Measurements from ENCODE around the gene CFAP97. TPM values are rescaled to one million over a fixed set of nuclear protein-coding genes. Genes with fewer than 3 reads are reported as not detected.
"Not testable (repeated sequence)": the region's sequence is repeated elsewhere in the genome, so short reads cannot be mapped to it uniquely, and the experiment has no call there.

CFAP97 gene
- total and polyA plus RNA-seq, 12 donors = 3.3 to 20.9 (median 12.2) TPM

DNA sequence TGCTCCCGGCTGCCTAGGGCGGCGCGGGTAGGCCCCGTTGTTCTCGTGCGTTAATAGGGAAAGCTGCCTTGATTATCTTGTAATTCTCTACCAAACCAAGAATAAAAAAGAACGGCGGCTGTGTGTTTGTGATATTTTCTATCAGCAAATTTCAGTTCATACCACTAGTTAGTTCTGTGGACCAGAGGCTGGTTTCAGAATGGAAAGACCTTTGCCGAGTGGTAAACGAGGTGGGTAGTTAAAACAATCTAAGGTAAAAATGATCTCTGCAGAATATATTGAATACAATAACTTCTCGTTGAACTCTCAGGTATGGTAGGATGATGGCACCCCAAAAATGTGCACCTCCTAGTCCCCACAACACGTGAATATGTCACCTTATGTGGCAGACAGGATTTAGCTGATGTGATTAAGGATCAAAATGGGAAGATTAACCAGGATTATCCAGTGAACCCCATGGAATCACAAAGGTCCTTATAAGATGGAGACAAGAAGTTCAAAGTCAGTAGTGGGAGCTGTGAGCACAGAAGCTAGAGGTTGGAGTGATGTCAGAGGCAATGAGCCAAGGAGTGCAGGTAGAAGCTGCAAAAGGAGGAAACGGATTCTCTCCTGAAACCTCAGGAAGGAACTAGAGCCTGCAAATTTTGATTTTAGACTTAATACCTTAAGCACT, 574 bp upstream of the CFAP97 start:
- WGBS, 2 donors = 6% methylated on average over 14 of the region's 14 CpGs
- peaks cover 0 to 14% (median 0%) of the 10 kb centered on the region in 7 donors for H3K27me3 ChIP-seq
- peak overlapping the region; percentile 93 to 99 (median 98) for H3K27ac ChIP-seq
- peaks cover 6 to 44% (median 31%) of the 10 kb centered on the region in 9 donors for H3K4me1 ChIP-seq
- H3K4me3 ChIP-seq = peak overlapping the region; percentile 9 to 86 (median 79)
- no peaks in the 10 kb centered on the region for H3K9me3 ChIP-seq
- ATAC-seq = no peak
- intact Hi-C loops (cut with DNase I) = loop anchor here in 3 of 10 donors (5.0 to 10.0 kb wide), 3 partner anchors 190 to 390 kb away; partner anchors contain the start of genes ANKRD37 (in 3 of the 3) and LRP2BP (in 3 of the 3)
- no peak for DNase-seq
- peaks cover 0 to 6% (median 0%) of the 10 kb centered on the region in 9 donors for H3K36me3 ChIP-seq
- TF ChIP-seq, protein P1, sequence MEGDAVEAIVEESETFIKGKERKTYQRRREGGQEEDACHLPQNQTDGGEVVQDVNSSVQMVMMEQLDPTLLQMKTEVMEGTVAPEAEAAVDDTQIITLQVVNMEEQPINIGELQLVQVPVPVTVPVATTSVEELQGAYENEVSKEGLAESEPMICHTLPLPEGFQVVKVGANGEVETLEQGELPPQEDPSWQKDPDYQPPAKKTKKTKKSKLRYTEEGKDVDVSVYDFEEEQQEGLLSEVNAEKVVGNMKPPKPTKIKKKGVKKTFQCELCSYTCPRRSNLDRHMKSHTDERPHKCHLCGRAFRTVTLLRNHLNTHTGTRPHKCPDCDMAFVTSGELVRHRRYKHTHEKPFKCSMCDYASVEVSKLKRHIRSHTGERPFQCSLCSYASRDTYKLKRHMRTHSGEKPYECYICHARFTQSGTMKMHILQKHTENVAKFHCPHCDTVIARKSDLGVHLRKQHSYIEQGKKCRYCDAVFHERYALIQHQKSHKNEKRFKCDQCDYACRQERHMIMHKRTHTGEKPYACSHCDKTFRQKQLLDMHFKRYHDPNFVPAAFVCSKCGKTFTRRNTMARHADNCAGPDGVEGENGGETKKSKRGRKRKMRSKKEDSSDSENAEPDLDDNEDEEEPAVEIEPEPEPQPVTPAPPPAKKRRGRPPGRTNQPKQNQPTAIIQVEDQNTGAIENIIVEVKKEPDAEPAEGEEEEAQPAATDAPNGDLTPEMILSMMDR (IDR thresholded peaks at IDR 0.05) = no peak

DNA sequence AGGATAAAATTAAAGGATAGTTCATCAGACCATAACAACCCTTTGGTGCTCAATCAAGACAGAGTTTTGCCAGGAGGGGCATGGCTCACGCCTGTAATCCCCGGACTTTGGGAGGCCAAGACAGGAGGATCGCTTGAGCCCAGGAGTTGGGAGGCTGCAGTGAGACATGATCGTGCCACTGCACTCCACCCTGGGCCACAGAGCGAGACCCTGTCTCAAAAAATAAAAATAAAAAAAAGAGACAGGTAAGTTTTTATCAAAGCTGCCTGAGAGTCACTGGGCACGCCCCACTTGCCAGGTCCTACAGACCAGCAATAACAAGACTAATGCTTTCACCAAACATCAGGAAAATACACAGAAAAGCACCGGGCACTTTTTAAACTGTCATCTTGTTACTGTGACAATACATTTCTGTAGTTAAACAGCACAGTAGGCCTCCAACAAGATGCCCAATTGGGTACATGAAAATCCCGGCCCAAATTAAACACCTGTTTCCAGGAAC, 765 bp downstream of the CFAP97 start:
- peaks cover 0 to 10% (median 0%) of the 10 kb centered on the region in 9 donors for H3K36me3 ChIP-seq
- peaks cover 0 to 1% (median 0%) of the 10 kb centered on the region in 7 donors for H3K27me3 ChIP-seq
- 67 to 69% methylated on average over 8 of the region's 8 CpGs for WGBS, 2 donors
- peak overlapping the region; percentile 93 to 99 (median 98) for H3K27ac ChIP-seq
- H3K4me1 ChIP-seq = peaks cover 6 to 37% (median 25%) of the 10 kb centered on the region in 9 donors
- intact Hi-C loops (cut with DNase I) = loop anchor here in 3 of 10 donors (5.0 to 10.0 kb wide), 3 partner anchors 192 to 392 kb away; partner anchors contain the start of genes ANKRD37 (in 3 of the 3) and LRP2BP (in 3 of the 3)
- ATAC-seq (no peak), DNase-seq (no peak)
- H3K4me3 ChIP-seq = peak overlapping the region; percentile 42 to 86 (median 79)
- H3K9me3 ChIP-seq = no peaks in the 10 kb centered on the region
- TF ChIP-seq, protein P1 (IDR thresholded peaks at IDR 0.05) = no peak

- WGBS, 2 donors = 42 to 52% methylated on average over 16 of the region's 16 CpGs
- ATAC-seq = no peak
- DNase-seq = no peak
- intact Hi-C loops (cut with DNase I) = loop anchor here in 3 of 10 donors (5.0 to 10.0 kb wide), 3 partner anchors 193 to 393 kb away; partner anchors contain the start of genes ANKRD37 (in 3 of the 3) and LRP2BP (in 3 of the 3)
- H3K27me3 ChIP-seq = no peaks in the 10 kb centered on the region
- TF ChIP-seq, protein P1 (IDR thresholded peaks at IDR 0.05) = no peak
- no peaks in the 10 kb centered on the region for H3K9me3 ChIP-seq
- H3K36me3 ChIP-seq = peaks cover 0 to 10% (median 0%) of the 10 kb centered on the region in 9 donors
- H3K27ac ChIP-seq = peak overlapping the region in 9 of 10 donors; percentile 96 to 99 (median 98)
- H3K4me1 ChIP-seq = peaks cover 6 to 37% (median 25%) of the 10 kb centered on the region in 9 donors
- H3K4me3 ChIP-seq = peak overlapping the region in 5 of 10 donors; percentile 74 to 86 (median 82)
These were observed 1.5 kb downstream of the CFAP97 start for GRCh38 chr4:185201977-185202962.

GRCh38 chr4:185198189-185198588, 5.6 kb downstream of the CFAP97 start:
- intact Hi-C loops (cut with DNase I); H3K27me3 ChIP-seq; DNase-seq; H3K9me3 ChIP-seq; H3K27ac ChIP-seq; ATAC-seq; H3K4me3 ChIP-seq: not testable (repeated sequence)
- peaks cover 0 to 19% (median 14%) of the 10 kb centered on the region in 9 donors for H3K4me1 ChIP-seq
- 97% methylated on average over 4 of the region's 4 CpGs for WGBS, 2 donors
- H3K36me3 ChIP-seq = peaks cover 0 to 17% (median 0%) of the 10 kb centered on the region in 9 donors

All from heart right ventricle (tissue), 16 donors.